Fibroblast of skin of scalp (primary cell): ENCODE measurements around the gene CORO7.
A peak's percentile ranks its signal among the peaks of the same experiment; 100 is the strongest.
"Not testable (repeated sequence)": the region's sequence is repeated elsewhere in the genome, so short reads cannot be mapped to it uniquely, and the experiment has no call there.

ENCODE experiments used
- DNase-seq: peaks from one replicate; pipeline ENCODE4 v3.0.0-alpha.2; 2013

Gene CORO7

GRCh38 chr16:4401510-4401909 is 14.9 kb downstream of the CORO7 start:
- no peak for DNase-seq

GRCh38 chr16:4401094-4401501 is 15.3 kb downstream of the CORO7 start:
- no peak for DNase-seq

GRCh38 chr16:4399001-4399730 is 17.2 kb downstream of the CORO7 start:
- no peak for DNase-seq

- DNase-seq: no peak
Observed at GRCh38 chr16:4395055-4395726, 21.2 kb downstream of the CORO7 start.

- DNase-seq: not testable (repeated sequence)
Observed at GRCh38 chr16:4393850-4394249, 22.5 kb downstream of the CORO7 start.

GRCh38 chr16:4393240-4393600 is 23.2 kb downstream of the CORO7 start:
- no peak for DNase-seq

GRCh38 chr16:4392382-4393239 is 23.8 kb downstream of the CORO7 start:
- peak; percentile 92 for DNase-seq

- DNase-seq: peak; percentile 60
Observed at GRCh38 chr16:4391631-4392381, 24.6 kb downstream of the CORO7 start.

- no peak for DNase-seq
Observed at GRCh38 chr16:4390266-4391260, 25.8 kb downstream of the CORO7 start.

- peak; percentile 49 for DNase-seq
Observed at GRCh38 chr16:4389051-4389955, 27.1 kb downstream of the CORO7 start.

GRCh38 chr16:4388271-4389021 is 27.9 kb downstream of the CORO7 start:
- peak; percentile 90 for DNase-seq

- DNase-seq: no peak
Observed at GRCh38 chr16:4387781-4388180, 28.6 kb downstream of the CORO7 start.

- peak; percentile 56 for DNase-seq
Observed at GRCh38 chr16:4386951-4387565, 29.3 kb downstream of the CORO7 start.

- DNase-seq: peak; percentile 65
Observed at GRCh38 chr16:4386451-4386805, 30.0 kb downstream of the CORO7 start.

GRCh38 chr16:4385789-4386450 is 30.5 kb downstream of the CORO7 start:
- no peak for DNase-seq

- no peak for DNase-seq
Observed at GRCh38 chr16:4385066-4385788, 31.2 kb downstream of the CORO7 start.

GRCh38 chr16:4384509-4384942 is 31.9 kb downstream of the CORO7 start:
- peak; percentile 82 for DNase-seq
